HepG2 (cell line): Measurements from ENCODE around the gene CRISPLD2. TPM values are rescaled to one million over a fixed set of nuclear protein-coding genes. Genes with fewer than 3 reads are reported as not detected.
A peak's percentile ranks its signal among the peaks of the same experiment; 100 is the strongest.

Experiments
- ATF1 ChIP-seq: IDR thresholded peaks from 2 replicates; pipeline ENCODE4 v1.6.1; 2016; ENCODE audit warnings: mild to moderate bottlenecking, control low read depth
- CTCF ChIP-seq: sonication (generic); formaldehyde crosslinking; IDR thresholded peaks from 2 replicates; pipeline ENCODE4 v1.5.0; 2020; ENCODE audit warnings: mild to moderate bottlenecking, missing genetic modification reagents, moderate library complexity
- KLF6 ChIP-seq: IDR thresholded peaks from 2 replicates; pipeline ENCODE4 v1.8.0; 2016; ENCODE audit warnings: missing biosample characterization, missing genetic modification reagents
- MAFG ChIP-seq: sonication (generic); formaldehyde crosslinking; IDR thresholded peaks from 2 replicates; pipeline ENCODE4 v1.5.1; 2020; ENCODE audit warnings: mild to moderate bottlenecking, missing genetic modification reagents
- MTERF4 ChIP-seq: sonication (generic); formaldehyde crosslinking; IDR thresholded peaks from 2 replicates; pipeline ENCODE4 v1.8.0; 2023; ENCODE audit warnings: mild to moderate bottlenecking, missing genetic modification reagents
- RBM39 ChIP-seq: fragments of 200-400 bp; formaldehyde crosslinking; IDR thresholded peaks from one replicate; pipeline ENCODE4 v1.6.1; 2018; ENCODE audit warnings: antibody characterized with exemption, mild to moderate bottlenecking, low read depth, low read length; ENCODE audit not compliant: poor library complexity, severe bottlenecking
- SALL1 ChIP-seq: sonication (generic); formaldehyde crosslinking; IDR thresholded peaks from 2 replicates; pipeline ENCODE4 v1.8.0; 2022; ENCODE audit warnings: mild to moderate bottlenecking, missing genetic modification reagents
- SRF ChIP-seq: IDR thresholded peaks from 2 replicates; pipeline ENCODE4 v1.6.1; 2011; ENCODE audit warnings: mild to moderate bottlenecking, low read depth, low read length, moderate library complexity
- TARDBP ChIP-seq: sonication (generic); formaldehyde crosslinking; IDR thresholded peaks from 2 replicates; pipeline ENCODE4 v1.8.0; 2022; ENCODE audit warnings: mild to moderate bottlenecking, missing genetic modification reagents
- TEAD3 ChIP-seq: optimal IDR thresholded peaks from 2 replicates; pipeline ENCODE3; 2016; ENCODE audit warnings: borderline replicate concordance
- ZFP62 ChIP-seq: sonication (generic); formaldehyde crosslinking; IDR thresholded peaks from 2 replicates; pipeline ENCODE4 v1.4.0; 2020; ENCODE audit warnings: missing genetic modification reagents
- ZMAT5 ChIP-seq: sonication (generic); formaldehyde crosslinking; IDR thresholded peaks from 2 replicates; pipeline ENCODE4 v1.5.0; 2020; ENCODE audit warnings: mild to moderate bottlenecking, low read depth, missing genetic modification reagents, borderline replicate concordance
- ZNF160 ChIP-seq: sonication (generic); formaldehyde crosslinking; IDR thresholded peaks from 2 replicates; pipeline ENCODE4 v1.8.0; 2022; ENCODE audit warnings: mild to moderate bottlenecking, inconsistent platforms, missing genetic modification reagents
- ZNF746 ChIP-seq: sonication (generic); formaldehyde crosslinking; IDR thresholded peaks from 2 replicates; pipeline ENCODE4 v1.8.0; 2022; ENCODE audit warnings: mild to moderate bottlenecking, missing genetic modification reagents
- ZNF781 ChIP-seq: sonication (generic); formaldehyde crosslinking; IDR thresholded peaks from 2 replicates; pipeline ENCODE4 v1.5.1; 2020; ENCODE audit warnings: borderline replicate concordance, mild to moderate bottlenecking, missing genetic modification reagents; ENCODE audit errors: not compliant biosample characterization
- ZNF800 ChIP-seq: sonication (generic); formaldehyde crosslinking; IDR thresholded peaks from 2 replicates; pipeline ENCODE4 v1.4.0; 2020; ENCODE audit warnings: missing genetic modification reagents
- ZSCAN29 ChIP-seq: sonication (generic); formaldehyde crosslinking; conservative IDR thresholded peaks from 2 replicates; pipeline ENCODE4 v1.4.0; 2020; ENCODE audit warnings: mild to moderate bottlenecking, missing genetic modification reagents
- polyA plus RNA-seq, 8 experiments: library from polyadenylated mRNA; depleted of rRNA in 3 of 8; stranded (reverse) in 7 of 8; unstranded in 1 of 8; fragments of >200 nt; fragmentation: Illumina TruSeq in 4 of 8; extraction: Trizol in 4 of 8; gene quantifications; 2 replicates each; pipeline versions ENCODE4 v1.2.1 to v1.2.3, GENCODE V29; 2011 to 2016; ENCODE audit warnings: low read depth in 4 of 8, missing spikeins in 1 of 8, mixed read lengths in 1 of 8; ENCODE audit not compliant: insufficient read depth in 1 of 8
- total RNA-seq, 5 experiments: library from RNA; depleted of rRNA; stranded (reverse); fragments of >200 nt; fragmentation: Illumina TruSeq; extraction: Trizol; gene quantifications; 2 replicates each; pipeline ENCODE4 v1.2.3, GENCODE V29; 2016; ENCODE audit warnings: low read depth in 1 of 5
- TF ChIP-seq, protein P1 (sequence below): sonication (generic); formaldehyde crosslinking; IDR thresholded peaks from 2 replicates; pipeline ENCODE4 v1.5.1; 2020; ENCODE audit warnings: mild to moderate bottlenecking, moderate library complexity, missing genetic modification reagents
- TF ChIP-seq, protein P2 (sequence below): sonication (generic); formaldehyde crosslinking; IDR thresholded peaks from 2 replicates; pipeline ENCODE4 v1.4.0; 2020; ENCODE audit warnings: missing genetic modification reagents

The CRISPLD2 gene
- total and polyA plus RNA-seq, 2 of the 13 experiments (the other 11 are each of a cell fraction or from before 2014, with no cell fraction given), result 0.04 to 0.31 TPM

DNA sequence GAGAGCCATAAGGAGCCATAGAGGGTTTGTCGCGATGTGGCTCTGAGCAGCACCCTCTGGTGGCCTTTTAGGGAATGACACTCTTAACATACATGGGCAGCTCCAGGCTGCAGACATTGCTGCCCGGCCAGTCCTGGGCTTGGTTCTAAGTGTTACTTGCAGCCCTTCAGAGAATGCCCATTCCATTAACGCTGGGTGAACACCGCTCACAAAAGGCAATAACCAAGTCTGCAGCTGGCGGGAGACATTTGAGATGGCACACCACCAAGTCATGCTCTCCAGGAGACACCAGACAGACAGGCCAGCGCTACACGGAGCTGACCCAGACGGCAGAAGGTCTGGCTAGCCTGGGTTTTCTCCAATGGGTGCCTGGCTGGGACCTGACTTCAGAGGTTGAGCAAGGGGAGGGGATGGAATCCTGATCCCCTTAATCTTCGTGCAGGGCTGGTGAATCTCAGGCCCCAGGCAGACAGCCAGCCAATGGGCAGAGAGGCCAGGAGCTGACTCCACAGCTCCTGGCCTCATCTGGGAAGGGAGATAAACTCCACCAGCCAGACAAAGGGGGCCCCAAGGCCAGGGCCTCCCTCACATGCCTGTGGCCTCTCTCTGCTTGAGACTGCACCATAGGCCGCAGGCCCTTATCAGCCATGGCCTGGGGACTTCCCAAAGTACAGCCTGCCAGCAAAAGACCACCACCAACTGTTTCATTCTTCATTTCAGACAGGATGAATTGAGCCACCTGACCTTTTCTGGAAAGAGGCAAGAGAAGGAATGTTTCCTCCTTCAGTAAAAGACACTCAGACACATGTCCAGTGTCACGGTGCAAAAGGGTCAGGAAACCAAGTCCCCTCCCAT is 132.8 kb downstream of the CRISPLD2 start (continued):
- TF ChIP-seq CTCF (CRISPR knock-in tag) (peak; percentile 96), RBM39 (no peak), SRF (peak; percentile 51; the same call in 1 of the 2 replicates), SALL1 (CRISPR knock-in tag) (peak; percentile 23; the same call in 1 of the 2 replicates), ZMAT5 (no peak), ZFP62 (CRISPR knock-in tag) (no peak), MTERF4 (CRISPR knock-in tag) (no peak), ATF1 (peak; percentile 46; the same call in 1 of the 2 replicates), TARDBP (CRISPR knock-in tag) (0 out of 2 replicates have a peak, but pooled peaks have one; percentile 11), ZNF800 (peak; percentile 80), KLF6 (CRISPR knock-in tag) (no peak), ZSCAN29 (CRISPR knock-in tag) (no peak), ZNF746 (CRISPR knock-in tag) (peak; percentile 14; the same call in 1 of the 2 replicates), MAFG (CRISPR knock-in tag) (0 out of 2 replicates have a peak, but pooled peaks have one; percentile 8), TEAD3 (CRISPR knock-in tag) (peak; percentile 61), ZNF160 (CRISPR knock-in tag) (0 out of 2 replicates have a peak, but pooled peaks have one; percentile 2), ZNF781 (peak; percentile 28)
- TF ChIP-seq, protein P1, sequence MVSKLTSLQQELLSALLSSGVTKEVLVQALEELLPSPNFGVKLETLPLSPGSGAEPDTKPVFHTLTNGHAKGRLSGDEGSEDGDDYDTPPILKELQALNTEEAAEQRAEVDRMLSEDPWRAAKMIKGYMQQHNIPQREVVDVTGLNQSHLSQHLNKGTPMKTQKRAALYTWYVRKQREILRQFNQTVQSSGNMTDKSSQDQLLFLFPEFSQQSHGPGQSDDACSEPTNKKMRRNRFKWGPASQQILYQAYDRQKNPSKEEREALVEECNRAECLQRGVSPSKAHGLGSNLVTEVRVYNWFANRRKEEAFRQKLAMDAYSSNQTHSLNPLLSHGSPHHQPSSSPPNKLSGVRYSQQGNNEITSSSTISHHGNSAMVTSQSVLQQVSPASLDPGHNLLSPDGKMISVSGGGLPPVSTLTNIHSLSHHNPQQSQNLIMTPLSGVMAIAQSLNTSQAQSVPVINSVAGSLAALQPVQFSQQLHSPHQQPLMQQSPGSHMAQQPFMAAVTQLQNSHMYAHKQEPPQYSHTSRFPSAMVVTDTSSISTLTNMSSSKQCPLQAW (CRISPR knock-in tag), result no peak
- TF ChIP-seq, protein P2, sequence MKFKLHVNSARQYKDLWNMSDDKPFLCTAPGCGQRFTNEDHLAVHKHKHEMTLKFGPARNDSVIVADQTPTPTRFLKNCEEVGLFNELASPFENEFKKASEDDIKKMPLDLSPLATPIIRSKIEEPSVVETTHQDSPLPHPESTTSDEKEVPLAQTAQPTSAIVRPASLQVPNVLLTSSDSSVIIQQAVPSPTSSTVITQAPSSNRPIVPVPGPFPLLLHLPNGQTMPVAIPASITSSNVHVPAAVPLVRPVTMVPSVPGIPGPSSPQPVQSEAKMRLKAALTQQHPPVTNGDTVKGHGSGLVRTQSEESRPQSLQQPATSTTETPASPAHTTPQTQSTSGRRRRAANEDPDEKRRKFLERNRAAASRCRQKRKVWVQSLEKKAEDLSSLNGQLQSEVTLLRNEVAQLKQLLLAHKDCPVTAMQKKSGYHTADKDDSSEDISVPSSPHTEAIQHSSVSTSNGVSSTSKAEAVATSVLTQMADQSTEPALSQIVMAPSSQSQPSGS, result peak; percentile 57; the same call in 1 of the 2 replicates
